ENCODE results near the gene PKNOX2. TPM values are rescaled to one million over a fixed set of nuclear protein-coding genes. Genes with fewer than 3 reads are reported as not detected.

The PKNOX2 gene
- total RNA-seq, 1 experiment from 2014 or later: not detected

DNA sequence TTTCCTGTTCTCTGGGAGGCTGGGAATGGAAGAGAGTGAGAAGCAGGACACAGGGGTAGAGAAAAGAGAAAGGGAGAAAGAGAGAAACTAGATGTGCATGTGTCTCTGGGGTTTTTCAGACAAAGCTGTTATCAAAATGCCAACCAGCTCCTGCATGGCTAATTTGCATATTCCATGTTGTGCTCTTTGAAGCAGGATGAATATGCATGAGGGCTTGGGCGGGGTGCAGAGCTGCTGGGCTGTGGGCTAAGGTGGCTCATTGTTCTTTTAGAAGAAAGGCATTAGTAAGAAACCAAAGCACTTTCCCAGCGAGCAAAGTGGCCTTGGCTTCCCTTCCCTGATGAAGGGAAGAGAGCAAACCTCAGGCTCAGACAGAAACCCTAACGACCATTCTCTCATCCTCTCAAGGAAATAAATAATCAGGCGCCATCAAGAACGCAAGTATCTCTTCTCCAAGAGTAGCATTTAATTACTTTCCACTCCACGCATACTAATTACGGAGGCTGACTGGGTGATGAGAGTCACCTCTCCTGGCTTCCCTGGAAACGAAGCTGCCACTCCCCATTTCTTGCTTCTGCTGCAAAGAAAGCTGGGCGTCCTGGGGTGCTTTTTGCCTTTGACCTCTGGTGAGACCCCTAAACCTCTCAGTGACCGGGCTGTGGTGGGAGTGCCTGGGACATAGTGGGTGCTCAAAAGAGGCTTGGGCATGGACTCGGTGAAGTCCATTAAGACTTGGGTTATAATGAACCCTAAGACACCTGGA lies 277.3 kb downstream of the PKNOX2 start:
- no peak for DNase-seq (ENCODE audit: low read depth)

GRCh38 chr11:125442946-125443345 lies 278.4 kb downstream of the PKNOX2 start:
- DNase-seq (ENCODE audit: low read depth): no peak

DNA sequence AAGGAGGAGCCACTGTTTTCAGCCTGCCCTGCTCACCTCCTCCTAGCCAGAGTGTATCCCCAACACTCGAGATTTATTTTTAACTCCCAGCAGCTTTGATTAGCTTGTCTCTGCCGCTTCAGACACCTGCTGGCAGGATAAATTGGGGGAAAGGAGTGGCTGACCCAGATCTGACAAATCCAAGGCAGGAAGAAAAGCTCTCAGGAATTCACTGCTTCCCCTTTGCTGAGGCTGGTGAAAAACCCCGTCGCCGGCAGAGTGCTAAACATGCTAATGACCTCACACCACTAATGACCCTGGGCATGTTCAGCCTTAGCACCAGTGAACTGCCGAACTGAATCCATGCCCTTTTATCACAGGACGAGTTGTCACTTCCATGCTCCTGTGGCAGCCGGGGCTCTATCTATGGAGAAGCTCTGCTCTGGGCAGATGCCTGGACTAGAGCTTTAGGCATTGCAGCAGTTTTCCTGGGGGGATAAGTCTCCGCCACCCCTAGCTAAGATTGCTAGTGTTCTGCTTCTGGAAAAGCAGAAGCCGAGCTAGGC lies 279.3 kb downstream of the PKNOX2 start:
- no peak for DNase-seq (ENCODE audit: low read depth)

- DNase-seq (ENCODE audit: low read depth): no peak
Measured at GRCh38 chr11:125445731-125446130, 281.2 kb downstream of the PKNOX2 start.

DNA sequence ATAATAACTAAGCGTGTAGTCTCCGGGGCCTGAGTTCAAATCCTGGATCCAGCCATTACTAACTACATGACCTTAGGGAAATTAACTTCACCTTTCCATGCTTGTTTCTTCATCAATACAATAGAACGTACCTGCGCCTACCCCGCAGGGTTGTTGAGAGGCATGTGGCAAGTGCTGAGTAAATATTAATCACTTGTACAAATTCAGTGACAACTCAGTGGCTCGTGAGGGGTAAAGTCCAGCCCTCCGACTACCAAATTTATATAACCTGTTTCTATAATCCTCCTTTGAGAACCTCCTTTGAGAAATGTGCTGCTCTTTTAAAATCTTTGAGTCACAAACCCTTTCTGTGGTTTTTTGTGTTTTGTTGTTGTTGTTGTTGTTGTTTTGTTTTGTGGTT lies 281.7 kb downstream of the PKNOX2 start:
- DNase-seq (ENCODE audit: low read depth): no peak

- no peak for DNase-seq (ENCODE audit: low read depth)
Measured at GRCh38 chr11:125447721-125448120, 283.2 kb downstream of the PKNOX2 start.

- peak; percentile 47 for DNase-seq (ENCODE audit: low read depth)
Measured at GRCh38 chr11:125448136-125448535, 283.6 kb downstream of the PKNOX2 start.

DNA sequence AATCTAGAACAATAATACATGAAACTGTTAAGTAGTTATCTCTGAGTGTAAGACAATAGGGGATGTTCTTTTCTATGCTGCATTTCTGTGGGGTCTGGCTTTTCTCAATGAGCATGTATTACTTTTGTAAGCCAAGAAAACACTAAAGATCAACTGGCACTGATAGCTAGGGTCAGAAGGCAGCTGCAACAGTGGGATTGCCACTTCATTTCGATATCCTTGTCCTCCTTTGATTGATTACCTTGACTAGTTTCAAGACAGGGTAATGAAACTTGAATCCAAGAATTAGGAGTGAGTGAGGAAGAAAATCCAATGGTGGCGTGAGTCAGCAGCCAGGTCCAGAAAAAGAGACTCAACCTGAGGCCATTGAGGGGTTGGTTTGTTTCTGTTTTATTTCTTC lies 285.0 kb downstream of the PKNOX2 start:
- no peak for DNase-seq (ENCODE audit: low read depth)

DNA sequence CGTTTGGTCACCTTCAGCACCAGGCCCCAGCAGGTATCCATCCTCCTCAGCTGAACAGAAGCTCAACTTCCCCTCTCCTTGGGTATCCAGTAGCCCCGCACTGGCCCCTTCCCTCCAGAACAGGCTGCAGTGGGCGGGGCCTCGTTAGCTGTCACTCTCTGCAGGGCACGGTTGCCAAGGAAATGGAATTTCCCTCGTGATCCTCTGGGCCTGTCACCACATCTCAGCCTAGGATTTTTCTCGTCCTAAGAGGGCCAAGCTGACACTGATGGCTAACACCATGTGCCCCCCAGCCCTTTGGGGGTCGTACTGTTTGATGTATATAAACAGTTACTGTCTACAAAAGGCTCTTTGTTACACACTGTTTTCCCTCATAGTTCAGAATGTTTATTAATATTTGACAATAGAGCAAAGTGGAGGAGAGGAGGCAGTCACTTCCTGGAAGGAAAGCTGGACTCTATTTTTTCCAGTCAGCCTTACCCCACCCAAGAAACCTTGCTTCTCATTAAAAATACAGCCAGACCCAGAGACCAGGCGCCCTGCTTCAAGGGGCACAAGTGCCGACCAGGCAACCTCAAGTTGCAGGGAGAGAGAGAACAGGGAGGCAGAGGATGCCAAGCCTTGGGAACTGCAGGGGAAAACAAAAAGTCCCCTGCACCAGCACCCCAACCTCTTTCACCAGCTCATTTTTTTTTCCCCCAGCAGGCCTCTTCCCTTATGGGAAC lies 287.0 kb downstream of the PKNOX2 start:
- peak; percentile 39 for DNase-seq (ENCODE audit: low read depth)

GRCh38 chr11:125452125-125452470 lies 287.5 kb downstream of the PKNOX2 start:
- no peak for DNase-seq (ENCODE audit: low read depth)

DNA sequence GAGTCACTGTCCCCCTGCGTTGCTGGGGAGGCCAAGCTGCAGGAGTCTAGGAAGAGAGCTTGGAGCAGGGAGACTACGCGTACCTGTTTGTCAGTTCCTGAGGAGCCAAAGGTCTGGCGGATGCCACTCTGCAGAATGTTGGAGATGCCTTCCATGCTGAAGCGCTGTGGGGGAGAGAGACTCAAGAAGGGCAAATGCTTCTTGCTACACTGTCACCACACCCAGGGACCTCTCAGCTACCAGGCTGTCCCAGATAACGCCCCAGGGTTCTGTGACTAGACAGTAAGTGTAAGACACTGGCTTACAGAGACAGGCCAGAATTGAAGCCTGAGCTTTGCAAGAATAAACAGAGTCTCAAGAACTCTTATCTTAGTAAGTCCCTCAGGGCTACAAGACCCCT lies 289.5 kb downstream of the PKNOX2 start:
- no peak for DNase-seq (ENCODE audit: low read depth)

GRCh38 chr11:125455851-125456250 lies 291.3 kb downstream of the PKNOX2 start:
- no peak for DNase-seq (ENCODE audit: low read depth)

GRCh38 chr11:125457814-125458343 lies 293.3 kb downstream of the PKNOX2 start:
- peak; percentile 26 for DNase-seq (ENCODE audit: low read depth)

GRCh38 chr11:125460275-125460674 lies 295.7 kb downstream of the PKNOX2 start:
- DNase-seq (ENCODE audit: low read depth): no peak

DNA sequence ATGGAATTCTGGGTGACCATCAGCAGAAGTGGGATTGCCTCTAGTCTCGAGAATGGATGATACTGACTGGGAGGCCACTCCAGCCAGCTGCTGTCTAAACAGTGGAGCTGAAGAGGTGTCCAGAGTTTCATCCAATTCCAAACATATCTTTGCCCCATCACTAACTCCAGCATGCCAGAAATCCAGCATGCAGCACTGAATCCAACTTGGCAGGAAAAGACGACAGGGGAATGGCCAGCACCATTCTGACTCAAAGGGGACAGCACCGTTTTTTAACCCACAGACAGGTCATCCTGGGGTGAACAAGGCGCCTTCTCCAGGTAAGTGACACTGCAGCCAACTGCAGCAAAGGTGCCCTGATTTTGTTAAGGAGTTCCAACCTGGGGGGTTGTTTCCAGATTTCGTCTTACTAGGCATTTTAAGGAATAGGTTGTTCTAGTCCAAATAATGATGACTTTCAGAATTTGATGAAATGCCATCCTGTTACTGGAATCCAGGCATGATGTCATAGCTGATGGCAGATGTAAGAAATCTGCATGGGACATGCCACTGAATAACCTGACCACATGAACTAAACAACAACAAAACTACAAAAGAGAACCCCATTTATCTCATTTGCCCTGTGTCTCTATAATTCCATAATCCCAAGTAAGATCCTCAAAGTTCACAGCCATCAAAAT lies 299.2 kb downstream of the PKNOX2 start:
- DNase-seq (ENCODE audit: low read depth): no peak

DNA sequence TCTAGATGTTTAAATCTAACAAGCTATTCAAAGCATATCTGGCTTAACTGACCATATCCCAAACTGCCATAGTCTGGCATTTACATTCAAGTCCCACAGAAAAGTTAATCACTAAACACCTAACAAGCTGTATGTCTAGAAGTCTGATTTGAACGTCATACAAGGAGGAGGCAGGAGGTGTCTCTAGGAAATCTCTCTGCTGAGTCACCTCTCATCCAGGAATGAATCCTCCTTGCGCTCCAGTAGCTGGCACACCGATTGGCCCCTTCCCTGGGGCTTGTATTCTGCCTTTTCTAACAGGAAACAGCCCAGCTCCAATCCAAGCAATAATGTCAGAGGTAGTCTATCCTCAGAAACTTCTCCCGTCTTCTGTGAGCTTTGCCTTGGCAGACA lies 299.7 kb downstream of the PKNOX2 start:
- DNase-seq (ENCODE audit: low read depth): peak; percentile 43

GRCh38 chr11:125464666-125465065 lies 300.1 kb downstream of the PKNOX2 start:
- no peak for DNase-seq (ENCODE audit: low read depth)

GRCh38 chr11:125465255-125465654 lies 300.7 kb downstream of the PKNOX2 start:
- no peak for DNase-seq (ENCODE audit: low read depth)

GRCh38 chr11:125465701-125466100 lies 301.1 kb downstream of the PKNOX2 start:
- no peak for DNase-seq (ENCODE audit: low read depth)

GRCh38 chr11:125468025-125468424 lies 303.5 kb downstream of the PKNOX2 start:
- DNase-seq (ENCODE audit: low read depth): no peak

DNA sequence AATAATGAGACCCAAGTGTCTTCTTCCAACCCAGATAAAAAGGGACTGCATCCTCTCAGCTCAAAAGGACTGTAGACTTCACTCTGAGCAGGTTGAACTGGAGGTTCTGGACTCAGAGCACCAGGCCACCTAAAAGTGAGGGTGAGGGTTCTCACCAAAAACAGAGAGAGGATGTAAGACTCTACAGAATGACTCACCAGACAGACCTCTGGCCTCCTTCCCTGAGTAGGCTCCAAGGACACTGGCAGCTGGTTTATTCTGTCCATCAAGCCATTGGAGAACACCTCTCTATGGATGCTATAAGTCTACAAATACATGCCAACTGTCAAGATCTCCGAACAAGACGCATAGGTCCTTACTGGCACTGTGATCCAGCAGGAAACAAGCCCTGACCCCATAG lies 304.3 kb downstream of the PKNOX2 start:
- DNase-seq (ENCODE audit: low read depth): no peak

GRCh38 chr11:125470355-125470754 lies 305.8 kb downstream of the PKNOX2 start:
- no peak for DNase-seq (ENCODE audit: low read depth)

All from M059J (cell line).